Diencephalon (tissue), 1 donor: ENCODE measurements around the gene OR1J2. TPM values are rescaled to one million over a fixed set of nuclear protein-coding genes. Genes with fewer than 3 reads are reported as not detected.

Source experiments
- total RNA-seq: library from RNA; depleted of rRNA; stranded (reverse); fragments of >200 nt; gene quantifications from one replicate; pipeline ENCODE4 v1.2.3, GENCODE V29; 2014

Gene OR1J2
- not detected for total RNA-seq

GRCh38 chr9:122510502-122510901 lies at the start of gene OR1J2:
OR1J2 (plus strand) TSS chr9:122510802; CDS start chr9:122510802, 0 bp downstream.

GRCh38 chr9:122477826-122478225 lies 32.8 kb upstream of the OR1J2 start, which contains the start of gene OR1J1:
OR1J1 (minus strand) TSS chr9:122477926; CDS start chr9:122477926, 0 bp downstream.

GRCh38 chr9:122518841-122519240 lies 8.2 kb downstream of the OR1J2 start, which contains the start of gene OR1J4:
OR1J4 (plus strand) TSS chr9:122519141; CDS start chr9:122519141, 0 bp downstream.

GRCh38 chr9:122527193-122527592 lies 16.6 kb downstream of the OR1J2 start, which contains the start of gene OR1N1:
OR1N1 (minus strand) TSS chr9:122527293; CDS start chr9:122527293, 0 bp downstream.

GRCh38 chr9:122552812-122553211 lies 42.2 kb downstream of the OR1J2 start, which contains the start of gene OR1N2:
OR1N2 (plus strand) TSS chr9:122553112; CDS start chr9:122553212, 100 bp downstream.

Other genes with a start within 250 kb of the OR1J2 start
- gene RBM18, start 246.0 kb upstream of the OR1J2 start, total RNA-seq, result 21.0 TPM
- 25.1 TPM for gene MRRF, start 245.9 kb upstream of the OR1J2 start, total RNA-seq
- gene PTGS1, start 139.8 kb upstream of the OR1J2 start, total RNA-seq, result 1.4 TPM
- gene OR1J1, start 32.9 kb upstream of the OR1J2 start, total RNA-seq, result not detected
- not detected for gene OR1J4, start 8.3 kb downstream of the OR1J2 start, total RNA-seq
- not detected for gene OR1N1, start 16.5 kb downstream of the OR1J2 start, total RNA-seq
- not detected for gene OR1N2, start 42.3 kb downstream of the OR1J2 start, total RNA-seq
- not detected for gene OR1L8, start 72.6 kb downstream of the OR1J2 start, total RNA-seq
- not detected for gene OR1Q1, start 103.9 kb downstream of the OR1J2 start, total RNA-seq
- gene OR1B1, start 146.8 kb downstream of the OR1J2 start, total RNA-seq, result not detected
- not detected for gene OR1L1, start 150.9 kb downstream of the OR1J2 start, total RNA-seq
- gene OR1L3, start 164.3 kb downstream of the OR1J2 start, total RNA-seq, result not detected
- not detected for gene OR1L4, start 213.2 kb downstream of the OR1J2 start, total RNA-seq
- gene OR1L6, start 231.5 kb downstream of the OR1J2 start, total RNA-seq, result not detected